LNCAP (cell line): ENCODE results near the gene ADD2.

ENCODE experiments used
- CTCF ChIP-seq: fragments of 450-650 bp; IDR thresholded peaks from 2 replicates; pipeline ENCODE4 v1.5.1; 2017; ENCODE audit warnings: mild to moderate bottlenecking

Gene ADD2

GRCh38 chr2:70645733-70646419, 122.1 kb downstream of the ADD2 start:
- peak; percentile 22; the same call in 1 of the 2 replicates for TF ChIP-seq CTCF

- TF ChIP-seq CTCF = peak; percentile 51; the same call in 1 of the 2 replicates
Measured at GRCh38 chr2:70643715-70644114, 124.3 kb downstream of the ADD2 start.

- TF ChIP-seq CTCF = no peak
Measured at GRCh38 chr2:70641263-70641784, 126.7 kb downstream of the ADD2 start.

- no peak for TF ChIP-seq CTCF
Measured at GRCh38 chr2:70639841-70640436, 128.1 kb downstream of the ADD2 start.

GRCh38 chr2:70638561-70638960, 129.4 kb downstream of the ADD2 start:
- TF ChIP-seq CTCF = no peak

- no peak for TF ChIP-seq CTCF
Measured at GRCh38 chr2:70633508-70633907, 134.5 kb downstream of the ADD2 start.

- no peak for TF ChIP-seq CTCF
Measured at GRCh38 chr2:70632966-70633365, 135.0 kb downstream of the ADD2 start.
